Endothelial cell of umbilical vein (primary cell): ENCODE data around the gene INPP5A. TPM values are rescaled to one million over a fixed set of nuclear protein-coding genes. Genes with fewer than 3 reads are reported as not detected.

Experiments used
- BruUV-seq: library from RNA; stranded (reverse); fragments of 400-500 nt; replicated peaks from 2 replicates; lab custom pipeline; 2021; lab: Mats Ljungman, UMichigan
- CTCF ChIA-PET: fragments of 300-600, 350-600 bp; sonication (Branson Sonifier 250); formaldehyde crosslinking; loops from one replicate; lab custom pipeline; 2021; ENCODE audit warnings: antibody characterized with exemption, inconsistent platforms; lab: Charles Lee
- POLR2A ChIA-PET: fragments of 300-600, 350-600 bp; sonication (Branson Sonifier 250); formaldehyde crosslinking; loops from one replicate; lab custom pipeline; 2021; ENCODE audit warnings: antibody characterized with exemption, inconsistent platforms; lab: Charles Lee
- DNase-seq: peaks from one replicate; pipeline ENCODE4 v3.0.0-alpha.2; 2011; ENCODE audit warnings: low read depth, low spot score
- FAIRE-seq: peaks from 2 replicates; lab custom pipeline; 2011; peaks lifted over from hg19 to GRCh38; lab: Jason Lieb, UNC
- H2AFZ ChIP-seq: 2 replicates; pipeline ENCODE4 v1.6.0; 2012; ENCODE audit warnings: low read depth, low read length, control low read depth, inconsistent platforms
- H3K27ac ChIP-seq: 2 replicates; pipeline ENCODE4 v1.5.1; 2011; ENCODE audit warnings: low read depth, mild to moderate bottlenecking, control low read depth, low read length, moderate library complexity; ENCODE audit not compliant: insufficient read depth
- H3K27me3 ChIP-seq, 2 experiments: 2 replicates each; pipeline versions ENCODE4 v1.6.0 to v1.6.1; 2011; ENCODE audit warnings: low read length in 2 of 2, mixed read lengths in 1 of 2; ENCODE audit not compliant: control insufficient read depth in 2 of 2, insufficient read depth in 2 of 2
- H3K36me3 ChIP-seq, 2 experiments: 2 replicates in 1 of 2; 3 replicates in 1 of 2; pipeline ENCODE4 v1.5.1; 2011; ENCODE audit warnings: low read length in 2 of 2, mild to moderate bottlenecking in 1 of 2, moderate library complexity in 1 of 2; ENCODE audit not compliant: control insufficient read depth in 2 of 2, insufficient read depth in 2 of 2; ENCODE audit errors: extremely low read depth in 1 of 2
- H3K4me1 ChIP-seq: 3 replicates; pipeline ENCODE4 v1.5.1; 2011; ENCODE audit warnings: mild to moderate bottlenecking, low read length; ENCODE audit not compliant: control insufficient read depth, insufficient read depth; ENCODE audit errors: extremely low read depth
- H3K4me2 ChIP-seq: 2 replicates; pipeline ENCODE4 v1.6.1; 2011; ENCODE audit warnings: low read length, control low read depth, mixed read lengths; ENCODE audit not compliant: insufficient read depth
- H3K4me3 ChIP-seq, 3 experiments: fragments of 200-600 bp in 1 of 3; sonication (generic), shearing (Covaris generic) in 1 of 3; replicated peaks in 1 of 3; 2 replicates each; pipeline ENCODE4 v1.5.1; 2011 to 2016; ENCODE audit warnings: control low read depth in 3 of 3, low read length in 3 of 3, mild to moderate bottlenecking in 2 of 3, inconsistent platforms in 1 of 3, low read depth in 1 of 3, moderate library complexity in 1 of 3; ENCODE audit not compliant: insufficient read depth in 1 of 3
- H3K79me2 ChIP-seq: 2 replicates; pipeline ENCODE4 v1.6.0; 2012; ENCODE audit warnings: low read length, inconsistent platforms; ENCODE audit not compliant: control insufficient read depth, insufficient read depth
- H3K9ac ChIP-seq: replicated peaks from 2 replicates; pipeline ENCODE3; 2011; ENCODE audit warnings: low read length, control low read depth; ENCODE audit not compliant: insufficient read depth; ENCODE audit errors: extremely low read depth
- H3K9me1 ChIP-seq: replicated peaks from 3 replicates; pipeline ENCODE4 v1.6.0; 2011; ENCODE audit warnings: mild to moderate bottlenecking, low read length; ENCODE audit not compliant: control insufficient read depth, insufficient read depth; ENCODE audit errors: extremely low read depth
- H3K9me3 ChIP-seq: replicated peaks from 2 replicates; pipeline ENCODE4 v1.5.1; 2012; ENCODE audit warnings: low read length, inconsistent platforms; ENCODE audit not compliant: control insufficient read depth, insufficient read depth
- H4K20me1 ChIP-seq: replicated peaks from 2 replicates; pipeline ENCODE3; 2011; ENCODE audit warnings: mild to moderate bottlenecking, low read length; ENCODE audit not compliant: control insufficient read depth, insufficient read depth; ENCODE audit errors: extremely low read depth
- EZH2 ChIP-seq: IDR thresholded peaks from 2 replicates; pipeline ENCODE4 v1.6.1; 2012; ENCODE audit warnings: borderline replicate concordance, low read depth, mild to moderate bottlenecking, moderate library complexity, low read length, inconsistent platforms; ENCODE audit not compliant: severe bottlenecking
- FOS ChIP-seq: IDR thresholded peaks from 2 replicates; pipeline ENCODE4 v1.6.1; 2011; ENCODE audit warnings: mild to moderate bottlenecking, low read length, moderate library complexity, borderline replicate concordance; ENCODE audit not compliant: insufficient read depth
- GATA2 ChIP-seq: IDR thresholded peaks from 2 replicates; pipeline ENCODE4 v1.7.0; 2011; ENCODE audit warnings: low read depth, mild to moderate bottlenecking, moderate library complexity, mixed read lengths, low read length; ENCODE audit not compliant: insufficient read length, insufficient read depth
- JUN ChIP-seq: IDR thresholded peaks from 2 replicates; pipeline ENCODE4 v1.6.1; 2011; ENCODE audit warnings: borderline replicate concordance, low read depth; ENCODE audit not compliant: insufficient read length, insufficient read depth
- MYC ChIP-seq: IDR thresholded peaks from one replicate; pipeline ENCODE4 v1.6.1; 2011; ENCODE audit warnings: mild to moderate bottlenecking, low read depth, low read length
- POLR2A ChIP-seq: IDR thresholded peaks from 2 replicates; pipeline ENCODE4 v1.6.1; 2012; ENCODE audit warnings: low read depth, mild to moderate bottlenecking, control low read depth, low read length
- POLR2AphosphoS5 ChIP-seq: IDR thresholded peaks from 2 replicates; pipeline ENCODE4 v1.6.1; 2012; ENCODE audit warnings: low read depth, mild to moderate bottlenecking, control low read depth, low read length, moderate library complexity; ENCODE audit not compliant: insufficient read depth
- dilution Hi-C: fragments of 300-500 bp; cut with MboI; formaldehyde crosslinking; loops from one replicate; pipeline ENCODE4 v1.15.0; 2019; ENCODE audit warnings: low sequenced_read_pairs; ENCODE audit not compliant: extremely low pct_ligation_motif_present
- intact Hi-C: fragments of 100-400 bp; cut with micrococcal nuclease; formaldehyde crosslinking; loops from one replicate; pipeline ENCODE4 v1.10.0; 2022
- polyA plus RNA-seq, 4 experiments: library from polyadenylated mRNA; depleted of rRNA in 3 of 4; stranded (reverse) in 3 of 4; unstranded in 1 of 4; fragments of >200 nt; gene quantifications; 2 replicates each; pipeline versions ENCODE4 v1.2.1 to v1.2.3, GENCODE V29; 2011 to 2012; ENCODE audit warnings: missing spikeins in 1 of 4
- total RNA-seq: library from RNA; stranded (reverse); gene quantifications from 2 replicates; pipeline ENCODE4 v1.2.3, GENCODE V29; 2021
- TF ChIP-seq, protein P1 (sequence below): IDR thresholded peaks from 2 replicates; pipeline ENCODE4 v1.6.1; 2011; ENCODE audit not compliant: insufficient read depth, insufficient read length
- TF ChIP-seq, protein P2 (sequence below), 2 donors: IDR thresholded peaks; 1 replicate in 1 of 2; 2 replicates in 1 of 2; pipeline ENCODE4 v1.5.1; 2011; ENCODE audit warnings: low read length in 2 of 2, mild to moderate bottlenecking in 2 of 2, moderate library complexity in 2 of 2, control low read depth in 1 of 2, inconsistent platforms in 1 of 2, low read depth in 1 of 2; ENCODE audit not compliant: insufficient read depth in 1 of 2; ENCODE audit errors: extremely low read depth in 1 of 2

INPP5A gene
- total and polyA plus RNA-seq, 2 donors (not counting 3 experiments of a cell fraction or from before 2014, with no cell fraction given), result 22.9 to 33.2 TPM

DNA sequence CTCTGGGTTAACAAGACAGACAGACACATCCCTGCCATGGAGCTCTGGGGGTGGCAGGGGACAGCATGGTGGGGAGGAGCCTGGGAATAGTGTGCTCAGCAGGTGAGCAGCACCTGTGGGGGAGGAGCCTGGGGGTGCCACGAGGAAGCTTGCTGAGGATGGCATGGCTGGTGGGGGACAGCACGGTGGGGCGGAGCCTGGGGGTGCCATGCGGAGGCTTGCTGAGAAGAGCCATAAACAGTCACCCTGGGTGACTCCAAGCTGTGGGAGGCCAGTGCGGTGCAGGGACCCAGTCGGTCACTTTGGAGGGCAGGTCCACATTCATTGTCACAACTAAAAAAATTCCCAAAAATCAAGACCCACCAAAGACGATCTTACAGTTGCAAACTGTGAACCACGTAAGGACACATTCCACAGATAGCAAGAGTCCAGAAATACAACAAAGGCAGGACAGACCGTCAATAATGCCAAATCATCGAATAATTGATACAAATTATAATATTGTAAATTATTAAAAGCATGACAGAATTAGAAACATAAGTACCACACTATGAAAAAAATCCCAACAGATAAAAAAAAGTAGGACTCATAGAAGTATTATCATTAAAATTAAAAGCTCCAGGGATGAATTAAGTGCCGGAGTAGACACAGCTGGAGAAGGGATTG lies 223.9 kb downstream of the INPP5A start:
- no TSS peak for BruUV-seq
- Histone ChIP-seq H3K9ac (no peak overlapping the region), H3K9me3 (no peaks in the 10 kb centered on the region), H3K27me3 (no peaks in the 10 kb centered on the region), H2AFZ (no peak overlapping the region), H3K4me1 (no peaks in the 10 kb centered on the region), H3K79me2 (no peaks in the 10 kb centered on the region), H3K36me3 (no peaks in the 10 kb centered on the region), H3K27ac (no peak overlapping the region), H3K4me3 (no peak overlapping the region), H4K20me1 (no peaks in the 10 kb centered on the region), H3K9me1 (no peaks in the 10 kb centered on the region), H3K4me2 (no peak overlapping the region)
- DNase-seq (no peak), FAIRE-seq (no peak)
- intact Hi-C loops (no loop called here), dilution Hi-C loops (no loop called here)
- POLR2A ChIA-PET, result no interaction called here
- TF ChIP-seq GATA2, result no peak
- no peak for TF ChIP-seq FOS
- no peak for TF ChIP-seq EZH2
- CTCF ChIA-PET, result no interaction called here

DNA sequence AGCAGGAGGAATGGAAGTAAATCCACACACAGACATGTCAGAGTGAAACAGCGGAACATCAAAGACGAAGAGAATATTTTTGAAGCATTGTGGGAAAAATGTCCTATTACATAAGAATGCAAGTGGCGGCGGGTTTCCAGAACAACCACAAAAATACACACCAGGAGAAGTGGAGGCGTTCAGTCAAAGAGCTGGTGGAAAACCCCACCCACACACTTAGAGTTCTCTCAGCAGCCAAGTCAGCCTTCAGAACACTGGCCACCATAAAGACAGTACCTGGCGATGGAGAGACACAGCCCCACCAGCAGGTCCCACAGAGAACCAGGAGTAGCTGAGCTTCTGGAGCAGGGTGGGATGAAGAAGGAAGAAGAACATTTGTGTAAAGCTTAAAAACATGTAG lies 224.7 kb downstream of the INPP5A start:
- DNase-seq (no peak), FAIRE-seq (no peak)
- no peaks in the 10 kb centered on the region for H3K36me3 ChIP-seq
- H3K9ac ChIP-seq, result no peak overlapping the region
- ChIA-PET CTCF (no interaction called here), POLR2A (no interaction called here)
- H3K27me3 ChIP-seq, result no peaks in the 10 kb centered on the region
- H3K4me1 ChIP-seq, result no peaks in the 10 kb centered on the region
- intact Hi-C loops, result no loop called here
- BruUV-seq, result no TSS peak
- no peak overlapping the region for H2AFZ ChIP-seq
- H3K27ac ChIP-seq, result no peak overlapping the region
- no peaks in the 10 kb centered on the region for H3K9me1 ChIP-seq
- H3K4me2 ChIP-seq, result no peak overlapping the region
- no peaks in the 10 kb centered on the region for H4K20me1 ChIP-seq
- no peak overlapping the region for H3K4me3 ChIP-seq
- no peaks in the 10 kb centered on the region for H3K9me3 ChIP-seq
- H3K79me2 ChIP-seq, result no peaks in the 10 kb centered on the region
- dilution Hi-C loops, result no loop called here
- TF ChIP-seq, protein P1, sequence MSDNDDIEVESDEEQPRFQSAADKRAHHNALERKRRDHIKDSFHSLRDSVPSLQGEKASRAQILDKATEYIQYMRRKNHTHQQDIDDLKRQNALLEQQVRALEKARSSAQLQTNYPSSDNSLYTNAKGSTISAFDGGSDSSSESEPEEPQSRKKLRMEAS, result no peak
- TF ChIP-seq GATA2 (no peak), JUN (no peak), EZH2 (no peak), POLR2AphosphoS5 (no peak), FOS (no peak), POLR2A (no peak), MYC (no peak)
- TF ChIP-seq, protein P2, sequence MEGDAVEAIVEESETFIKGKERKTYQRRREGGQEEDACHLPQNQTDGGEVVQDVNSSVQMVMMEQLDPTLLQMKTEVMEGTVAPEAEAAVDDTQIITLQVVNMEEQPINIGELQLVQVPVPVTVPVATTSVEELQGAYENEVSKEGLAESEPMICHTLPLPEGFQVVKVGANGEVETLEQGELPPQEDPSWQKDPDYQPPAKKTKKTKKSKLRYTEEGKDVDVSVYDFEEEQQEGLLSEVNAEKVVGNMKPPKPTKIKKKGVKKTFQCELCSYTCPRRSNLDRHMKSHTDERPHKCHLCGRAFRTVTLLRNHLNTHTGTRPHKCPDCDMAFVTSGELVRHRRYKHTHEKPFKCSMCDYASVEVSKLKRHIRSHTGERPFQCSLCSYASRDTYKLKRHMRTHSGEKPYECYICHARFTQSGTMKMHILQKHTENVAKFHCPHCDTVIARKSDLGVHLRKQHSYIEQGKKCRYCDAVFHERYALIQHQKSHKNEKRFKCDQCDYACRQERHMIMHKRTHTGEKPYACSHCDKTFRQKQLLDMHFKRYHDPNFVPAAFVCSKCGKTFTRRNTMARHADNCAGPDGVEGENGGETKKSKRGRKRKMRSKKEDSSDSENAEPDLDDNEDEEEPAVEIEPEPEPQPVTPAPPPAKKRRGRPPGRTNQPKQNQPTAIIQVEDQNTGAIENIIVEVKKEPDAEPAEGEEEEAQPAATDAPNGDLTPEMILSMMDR (IDR thresholded peaks at IDR 0.05; ENCODE audit: extremely low read depth in 1 of 2, insufficient read depth in 1 of 2, low read depth in 1 of 2, low read length in 2 of 2), result no peak
